ENCODE measurements around the gene ATP1A2.

The ATP1A2 gene

GRCh38 chr1:160146107-160146506 is 30.5 kb downstream of the ATP1A2 start:
- DNase-seq (ENCODE audit: low read depth), result no peak

- DNase-seq (ENCODE audit: low read depth), result no peak
Measured at GRCh38 chr1:160148121-160148520, 32.6 kb downstream of the ATP1A2 start.

GRCh38 chr1:160149233-160149632 is 33.7 kb downstream of the ATP1A2 start:
- DNase-seq (ENCODE audit: low read depth), result no peak

- DNase-seq (ENCODE audit: low read depth), result no peak
Measured at GRCh38 chr1:160149716-160150115, 34.2 kb downstream of the ATP1A2 start.

GRCh38 chr1:160151303-160151702 is 35.7 kb downstream of the ATP1A2 start, which contains the start of gene ATP1A4:
TSS of gene ATP1A4 (plus strand) at chr1:160151603. CDS start at chr1:160152041, 438 bp downstream.
- DNase-seq (ENCODE audit: low read depth), result no peak

GRCh38 chr1:160154790-160155189 is 39.2 kb downstream of the ATP1A2 start:
- DNase-seq (ENCODE audit: low read depth), result no peak

- DNase-seq (ENCODE audit: low read depth), result no peak
Measured at GRCh38 chr1:160156361-160156760, 40.8 kb downstream of the ATP1A2 start.

GRCh38 chr1:160157174-160157573 is 41.6 kb downstream of the ATP1A2 start:
- no peak for DNase-seq (ENCODE audit: low read depth)

- DNase-seq (ENCODE audit: low read depth), result no peak
Measured at GRCh38 chr1:160158031-160158430, 42.5 kb downstream of the ATP1A2 start.

GRCh38 chr1:160158534-160158933 is 43.0 kb downstream of the ATP1A2 start:
- DNase-seq (ENCODE audit: low read depth), result no peak

GRCh38 chr1:160159846-160160245 is 44.3 kb downstream of the ATP1A2 start:
- DNase-seq (ENCODE audit: low read depth), result no peak

- DNase-seq (ENCODE audit: low read depth), result no peak
Measured at GRCh38 chr1:160161965-160162705, 46.6 kb downstream of the ATP1A2 start.

- no peak for DNase-seq (ENCODE audit: low read depth)
Measured at GRCh38 chr1:160162931-160163330, 47.4 kb downstream of the ATP1A2 start.

- no peak for DNase-seq (ENCODE audit: low read depth)
Measured at GRCh38 chr1:160163615-160164014, 48.1 kb downstream of the ATP1A2 start.

GRCh38 chr1:160164121-160164520 is 48.6 kb downstream of the ATP1A2 start:
- DNase-seq (ENCODE audit: low read depth), result no peak

- no peak for DNase-seq (ENCODE audit: low read depth)
Measured at GRCh38 chr1:160166166-160166868, 50.8 kb downstream of the ATP1A2 start.

- DNase-seq (ENCODE audit: low read depth), result no peak
Measured at GRCh38 chr1:160167056-160167455, 51.5 kb downstream of the ATP1A2 start.

- DNase-seq (ENCODE audit: low read depth), result no peak
Measured at GRCh38 chr1:160167580-160167979, 52.0 kb downstream of the ATP1A2 start.

- DNase-seq (ENCODE audit: low read depth), result no peak
Measured at GRCh38 chr1:160168016-160168415, 52.5 kb downstream of the ATP1A2 start.

GRCh38 chr1:160168609-160169369 is 53.2 kb downstream of the ATP1A2 start:
- no peak for DNase-seq (ENCODE audit: low read depth)

- no peak for DNase-seq (ENCODE audit: low read depth)
Measured at GRCh38 chr1:160169553-160170399, 54.2 kb downstream of the ATP1A2 start.

- DNase-seq (ENCODE audit: low read depth), result no peak
Measured at GRCh38 chr1:160171354-160171753, 55.8 kb downstream of the ATP1A2 start.

Measured in HS-27A (cell line).